HG02610 (cell line): ENCODE data around the gene MACROH2A1.

Source experiments
- ATAC-seq: cut with Tn5 transposase; IDR thresholded peaks from one replicate; pipeline ENCODE4 v1.9.1; 2021; ENCODE audit warnings: mild to moderate bottlenecking, moderate library complexity; ENCODE audit not compliant: unreplicated experiment

MACROH2A1 gene

DNA sequence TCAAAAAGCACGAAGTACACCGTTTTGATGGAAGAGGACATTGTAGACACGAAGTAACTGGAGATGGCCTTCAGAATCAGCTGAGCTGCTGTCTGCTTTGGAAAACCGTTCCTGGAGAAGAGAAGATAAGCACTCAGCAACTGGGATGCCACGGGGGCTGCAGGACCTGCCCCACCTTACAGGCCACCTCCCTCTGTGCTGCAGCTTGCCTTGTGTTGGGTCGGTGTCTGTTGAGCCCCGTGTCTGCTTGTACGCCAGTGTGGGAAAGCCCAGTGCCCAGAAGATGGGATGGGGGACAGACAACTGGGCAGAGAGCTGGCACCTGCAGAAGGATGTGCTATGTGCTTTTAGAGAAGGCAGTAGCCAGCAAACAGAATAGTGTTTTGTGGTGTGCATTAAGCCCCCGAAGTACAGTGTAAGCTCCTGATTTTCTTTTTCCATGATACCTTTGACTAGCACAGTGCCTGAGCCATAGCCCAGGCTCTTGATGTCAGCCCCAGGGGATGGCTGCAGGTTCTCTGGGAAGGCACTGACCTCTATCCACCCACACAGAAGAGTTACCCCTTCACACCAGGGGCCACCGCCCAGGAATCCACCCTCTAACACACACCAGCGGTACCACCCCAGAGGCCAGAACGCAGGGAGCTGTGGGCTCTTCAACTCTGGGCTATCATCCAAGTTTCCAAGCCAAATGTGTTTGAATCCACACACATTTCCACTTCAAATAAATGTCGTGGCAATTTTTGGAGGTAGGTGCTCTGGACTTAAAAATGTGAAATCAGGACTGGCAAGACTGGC lies 63.8 kb downstream of the MACROH2A1 start:
- ATAC-seq: no peak

DNA sequence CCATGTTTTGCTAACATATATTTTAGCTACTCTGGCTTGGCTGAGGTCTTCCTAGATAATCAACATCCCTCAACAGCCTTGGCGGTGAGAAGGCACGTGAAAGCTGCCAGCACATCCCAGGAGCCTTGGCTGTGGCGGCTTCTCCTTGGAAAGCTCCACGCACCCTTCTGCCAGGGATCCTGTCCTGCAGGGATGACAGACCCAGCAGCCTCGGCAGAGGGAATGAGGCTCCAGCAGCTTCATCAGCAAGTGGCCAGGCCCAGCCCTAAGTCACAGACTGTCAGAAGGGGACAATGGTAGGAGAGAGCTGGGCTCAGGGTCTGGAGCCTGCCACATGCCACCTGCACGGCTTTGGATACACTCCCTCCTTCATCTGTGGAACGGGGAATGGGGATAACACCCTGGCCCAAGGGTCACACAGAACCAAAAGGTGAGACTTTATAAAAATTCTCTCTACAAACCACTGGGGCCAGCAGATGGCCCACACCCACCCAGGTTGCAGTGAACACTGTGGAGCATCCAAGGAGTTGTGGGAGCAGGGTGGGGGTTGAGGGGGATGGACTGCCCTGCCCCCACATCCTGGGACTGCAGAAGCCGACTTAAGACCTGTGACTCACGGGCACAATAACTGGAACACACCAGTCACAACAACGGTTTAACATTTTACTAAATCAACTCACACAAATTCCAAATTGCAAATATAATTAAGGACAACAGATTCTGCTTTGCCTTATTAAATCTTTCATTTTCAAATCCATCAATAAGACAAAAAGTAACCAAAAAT lies 65.1 kb downstream of the MACROH2A1 start:
- ATAC-seq: no peak

DNA sequence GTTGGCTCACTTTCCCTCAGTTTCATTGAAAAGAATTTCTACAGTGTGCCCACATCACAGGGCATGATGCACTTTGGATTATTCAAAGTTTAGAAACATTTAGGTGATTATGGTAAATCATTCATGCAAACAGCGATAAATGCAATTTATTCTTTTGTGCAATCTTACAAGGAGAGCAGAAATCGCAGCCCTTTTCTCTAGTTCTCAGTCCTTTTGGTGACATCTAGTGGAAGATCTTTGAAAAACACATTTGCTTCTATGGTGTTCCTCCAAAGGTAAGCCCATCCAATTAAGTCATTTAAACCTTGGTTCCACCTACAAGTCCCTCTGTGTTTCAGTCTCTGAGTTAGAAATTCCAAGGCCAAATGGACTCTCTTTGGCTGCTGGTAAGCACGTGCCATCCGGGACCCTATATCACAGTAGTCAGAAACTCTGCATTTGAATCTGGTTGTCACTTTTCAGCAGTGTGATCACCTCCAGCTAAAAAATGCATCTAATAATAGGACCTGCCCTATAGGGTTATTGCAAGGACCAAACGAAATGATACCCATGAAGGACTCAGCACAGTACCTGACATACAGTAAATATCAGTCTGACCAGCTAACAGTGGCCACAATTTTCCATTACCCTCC lies 66.4 kb downstream of the MACROH2A1 start:
- no peak for ATAC-seq

DNA sequence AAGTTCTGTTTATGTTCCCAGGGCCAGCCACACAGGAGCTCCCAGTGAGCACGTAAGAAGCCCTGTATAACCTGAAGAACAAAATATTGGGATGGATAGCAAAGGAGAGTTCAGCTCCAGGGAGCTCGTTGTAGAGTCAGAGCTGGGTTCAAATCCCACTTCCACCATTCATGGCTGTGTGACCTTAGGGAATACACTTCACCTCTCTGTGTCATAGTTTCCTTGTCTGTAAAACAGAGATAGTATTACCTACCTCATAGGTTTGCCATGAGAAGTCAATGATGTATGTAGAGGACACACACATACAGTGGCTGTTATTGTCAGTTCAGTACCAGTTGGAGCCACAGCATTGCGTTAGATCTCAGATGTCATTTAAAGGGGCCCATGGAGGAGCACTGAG lies 67.4 kb downstream of the MACROH2A1 start:
- no peak for ATAC-seq

DNA sequence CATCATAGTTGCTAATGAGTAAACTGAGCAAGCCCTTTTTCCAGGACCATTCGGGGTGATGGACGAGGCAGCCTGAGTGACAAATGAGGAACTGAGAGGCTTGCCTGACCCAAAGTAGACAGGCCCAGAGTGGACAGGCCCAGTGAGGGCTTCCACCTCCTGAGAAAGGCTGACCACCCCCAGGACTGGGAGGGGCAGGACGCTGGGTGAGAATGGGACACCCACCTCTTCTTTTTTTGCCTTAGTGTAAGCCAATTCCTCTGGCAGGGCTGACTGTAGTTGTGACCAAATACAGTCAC lies 68.3 kb downstream of the MACROH2A1 start:
- ATAC-seq: no peak

DNA sequence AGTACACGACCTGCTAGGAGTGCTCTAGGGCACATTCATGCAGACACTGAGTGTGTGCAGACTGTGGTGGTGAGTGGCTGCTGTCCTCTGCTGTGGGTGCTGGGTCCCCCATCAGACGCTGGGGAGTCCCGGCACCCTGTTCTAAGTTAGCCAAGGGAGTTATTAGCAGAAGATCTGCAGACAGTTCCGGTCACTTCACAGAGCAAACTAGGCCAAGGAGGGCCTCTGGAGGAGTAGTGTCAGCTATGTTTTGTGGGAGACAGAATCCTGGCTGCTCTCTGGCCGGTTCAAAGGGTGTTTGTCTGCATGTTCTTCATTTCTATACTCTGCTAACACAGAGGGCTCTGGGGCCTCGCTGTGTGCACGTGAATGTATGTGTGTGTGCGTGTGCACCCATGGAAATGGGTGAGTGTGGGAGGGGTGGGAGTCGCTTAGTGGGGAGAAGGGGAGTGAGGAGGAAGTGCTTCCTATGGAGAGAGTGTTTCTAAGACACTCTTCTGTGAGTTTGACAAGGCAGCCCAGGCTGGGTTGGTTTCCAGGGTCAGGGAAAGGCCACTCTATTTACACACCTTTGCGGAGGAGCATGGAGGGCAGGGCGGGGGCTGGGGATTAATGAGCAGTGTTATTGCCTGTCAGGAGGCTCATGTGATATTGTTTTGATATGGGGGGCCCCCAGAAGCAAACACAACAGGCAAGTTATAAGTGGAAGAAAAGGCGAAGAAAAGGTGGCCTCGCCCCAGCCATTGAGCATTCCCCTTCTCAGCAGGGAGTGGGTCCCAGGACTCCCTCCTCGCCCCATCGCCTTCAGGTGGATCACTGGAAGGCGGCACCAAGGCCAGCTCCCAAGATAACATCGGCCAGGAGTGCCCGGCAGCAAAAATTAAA lies 68.9 kb downstream of the MACROH2A1 start:
- no peak for ATAC-seq

DNA sequence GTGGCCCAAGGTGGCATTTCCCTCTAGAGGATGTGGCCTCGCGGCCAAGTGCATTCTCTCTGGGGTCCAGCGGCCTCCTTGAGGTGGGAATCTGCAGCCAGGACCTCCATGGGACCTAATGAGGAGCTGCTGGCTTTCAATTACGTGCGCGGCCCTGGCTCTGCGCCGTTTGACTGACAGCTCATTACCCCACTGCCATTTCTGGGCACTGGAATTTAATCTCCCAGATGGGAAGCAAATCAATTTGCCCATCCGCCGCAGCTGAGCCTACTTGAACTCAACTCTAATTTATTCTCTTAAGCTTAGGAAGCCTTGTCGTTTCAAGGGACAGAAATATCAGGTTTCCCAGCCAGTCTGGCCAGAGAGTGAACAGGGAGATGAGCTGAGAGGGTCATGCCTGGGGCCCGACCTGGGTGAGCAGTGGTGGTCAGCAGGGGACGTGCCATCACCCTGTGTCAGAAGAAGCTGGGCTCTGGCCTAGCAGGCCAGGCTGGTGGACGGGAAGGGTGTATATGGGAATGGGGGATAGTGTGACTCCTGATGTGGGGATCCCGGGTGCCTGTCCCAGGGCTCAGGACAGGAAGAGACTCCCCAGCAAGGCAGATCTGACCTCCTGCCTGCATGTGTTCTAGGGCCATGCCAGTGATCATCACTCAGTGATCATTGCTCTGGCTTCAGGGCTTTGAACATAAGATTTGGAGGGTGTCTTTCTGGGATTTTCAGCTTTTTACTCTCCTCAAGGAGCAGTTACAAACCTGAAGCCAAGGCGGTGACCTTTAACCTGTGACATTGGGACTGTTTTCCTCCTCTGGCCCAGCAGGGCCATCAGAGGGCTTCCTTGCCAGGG lies 69.7 kb downstream of the MACROH2A1 start:
- ATAC-seq: no peak

DNA sequence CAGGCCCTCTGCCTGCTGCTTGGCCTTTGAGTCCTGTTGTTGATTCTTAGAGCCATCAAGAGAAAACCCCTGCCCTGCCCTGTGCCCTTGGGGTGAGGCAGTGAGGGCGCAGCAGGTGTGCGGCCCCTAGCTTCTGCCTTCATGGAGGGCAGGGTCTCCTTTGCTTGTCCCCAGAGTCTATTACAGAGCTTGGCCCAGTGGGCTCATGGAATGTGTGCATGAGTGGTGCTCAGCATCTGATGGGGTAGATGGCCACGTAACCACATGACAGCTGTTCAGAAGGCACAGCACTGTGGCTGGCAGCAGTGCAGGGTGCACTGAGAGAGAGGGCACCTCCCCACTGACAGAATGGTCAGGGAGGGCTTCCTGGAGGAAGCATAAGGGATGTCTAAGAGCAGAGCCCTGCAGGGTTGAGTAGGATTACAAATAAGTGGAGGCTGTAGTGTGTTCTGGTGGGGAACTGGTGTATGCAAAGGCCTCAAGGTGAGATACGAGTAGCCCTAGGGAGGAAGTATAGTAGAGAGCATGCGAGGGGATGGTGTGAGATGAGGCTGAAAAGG lies 70.8 kb downstream of the MACROH2A1 start:
- ATAC-seq: no peak

DNA sequence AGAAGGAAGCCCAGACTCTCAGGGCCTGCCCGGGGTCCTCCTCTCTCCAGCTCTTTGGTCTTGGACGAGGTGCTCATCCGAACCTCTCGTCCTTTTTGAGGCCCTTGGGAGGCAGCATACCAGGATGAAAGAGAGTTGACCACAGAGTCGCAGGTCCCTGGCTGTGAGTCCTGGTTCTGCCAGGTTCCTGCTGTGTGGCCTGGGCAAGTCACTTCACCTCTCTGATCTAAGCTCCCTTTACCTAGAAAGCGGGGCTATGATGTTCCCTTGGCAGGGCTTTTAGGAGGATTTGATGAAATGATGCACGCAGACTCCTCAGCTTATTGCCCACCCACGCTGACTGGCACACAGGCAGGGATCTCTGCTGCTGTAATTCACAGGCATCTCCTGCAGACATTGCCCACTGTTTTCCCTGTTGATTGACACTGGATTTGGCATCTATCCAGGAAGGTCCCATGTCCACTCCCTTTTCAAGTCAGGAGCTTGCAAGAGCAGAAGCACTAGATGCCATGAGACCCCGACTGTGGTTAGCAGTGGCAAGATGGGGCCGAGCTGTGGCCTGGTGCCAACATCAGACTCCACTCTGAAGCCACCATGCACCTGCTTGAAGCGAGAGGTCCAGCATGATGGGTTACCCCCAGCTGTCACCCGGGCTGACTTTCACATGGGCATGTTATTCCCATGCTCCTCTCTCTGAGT lies 71.5 kb downstream of the MACROH2A1 start:
- no peak for ATAC-seq

DNA sequence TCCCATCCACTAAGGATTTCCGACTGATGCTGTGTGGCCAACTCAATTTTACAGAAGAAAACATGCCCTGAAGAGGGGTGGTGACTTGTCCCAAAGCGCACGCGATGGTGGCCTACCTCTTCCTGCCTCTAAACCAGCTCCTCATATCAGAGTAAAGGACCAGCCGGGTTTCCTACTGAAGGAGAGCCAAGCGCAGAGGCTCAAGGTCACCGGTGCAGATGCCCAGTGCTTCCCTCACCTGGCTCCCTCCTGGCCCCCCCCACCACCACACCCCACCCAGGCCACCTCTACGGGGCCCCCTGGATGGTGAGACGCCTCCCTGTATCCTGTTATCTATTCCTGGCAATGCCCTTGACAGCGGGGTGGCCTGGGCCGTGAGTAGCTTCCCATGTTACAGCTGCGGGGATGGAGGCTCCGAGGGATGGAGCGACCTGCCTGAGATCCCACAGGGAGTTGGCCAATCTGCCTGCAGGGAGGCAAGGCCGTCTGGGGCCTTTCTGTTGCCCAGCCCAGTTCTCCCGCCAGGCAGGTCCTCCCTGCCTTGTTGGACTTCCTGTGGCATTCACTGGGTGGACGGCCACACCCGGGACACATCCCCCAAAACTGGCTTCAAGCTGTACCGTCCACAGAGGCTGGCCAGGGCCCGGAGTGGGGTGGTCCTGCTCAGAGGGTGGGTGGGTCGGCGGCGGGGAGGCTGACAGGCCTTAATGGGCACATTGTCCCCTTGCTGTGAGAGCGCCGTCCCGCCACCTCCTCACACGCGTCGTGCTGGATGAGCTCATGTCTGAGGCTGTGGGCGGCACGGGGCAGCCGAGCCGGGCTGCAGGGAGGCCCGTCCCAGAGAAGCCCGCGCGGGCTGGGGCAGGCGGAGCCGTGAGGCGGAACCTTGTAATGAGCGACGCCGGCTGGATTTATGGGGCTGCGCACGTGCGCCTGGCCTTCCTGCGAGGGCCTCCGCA lies 72.5 kb downstream of the MACROH2A1 start:
- no peak for ATAC-seq

DNA sequence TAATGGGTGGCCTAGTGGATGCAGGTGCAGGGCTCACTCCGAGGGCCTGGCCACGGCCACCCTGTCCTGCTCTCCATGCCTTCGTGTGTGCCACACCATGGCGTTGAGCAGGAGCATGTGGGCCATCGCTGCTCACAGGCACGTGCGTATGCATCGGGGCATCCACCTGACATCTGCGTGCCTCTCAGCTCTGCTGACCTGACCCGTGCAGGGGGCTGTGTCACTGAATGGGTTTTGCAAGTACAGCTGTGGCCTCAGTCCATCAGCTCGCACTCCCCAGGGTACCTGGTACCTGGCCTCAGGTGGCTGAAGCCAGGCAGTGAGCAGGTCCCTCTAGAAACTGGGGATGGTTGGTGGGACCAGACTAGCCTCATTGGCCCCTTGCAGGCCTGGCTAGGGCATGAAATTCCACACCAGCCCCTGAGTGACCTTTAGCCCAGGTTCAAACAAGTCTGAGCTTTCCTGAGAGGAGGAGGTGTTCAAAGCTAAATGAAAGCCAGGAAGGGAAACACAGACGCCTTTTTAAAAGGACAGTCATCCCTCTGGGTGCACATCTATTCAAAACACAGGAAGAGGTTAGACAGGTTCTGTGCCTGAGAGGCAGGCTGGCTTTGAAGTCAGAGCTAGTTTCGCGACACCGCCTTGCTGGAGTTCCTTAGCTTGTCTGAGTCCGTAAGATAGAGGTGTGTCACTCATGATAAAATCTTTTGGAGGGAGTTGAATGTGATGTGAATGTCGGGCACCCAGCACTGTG lies 74.0 kb downstream of the MACROH2A1 start:
- no peak for ATAC-seq

DNA sequence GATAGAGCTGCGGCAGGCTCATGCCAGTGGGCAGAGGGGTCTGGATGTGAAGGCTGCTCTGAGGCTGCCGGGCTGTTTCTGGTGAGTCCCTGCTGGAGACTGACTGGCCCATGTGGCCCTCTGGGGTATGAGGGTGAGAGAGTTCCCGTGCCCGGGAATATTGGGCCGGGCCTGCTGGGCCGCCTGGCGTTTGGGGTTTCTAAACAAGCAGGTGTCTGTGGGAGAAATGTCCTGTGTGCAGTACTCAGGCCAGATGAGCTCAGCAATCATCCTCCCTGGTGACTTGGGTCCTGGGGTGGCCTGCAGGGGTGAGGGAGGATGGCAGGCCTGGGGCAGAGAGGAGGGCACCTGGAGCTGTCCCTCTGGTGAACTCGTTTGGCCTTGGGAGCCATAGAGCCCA lies 74.9 kb downstream of the MACROH2A1 start:
- no peak for ATAC-seq

DNA sequence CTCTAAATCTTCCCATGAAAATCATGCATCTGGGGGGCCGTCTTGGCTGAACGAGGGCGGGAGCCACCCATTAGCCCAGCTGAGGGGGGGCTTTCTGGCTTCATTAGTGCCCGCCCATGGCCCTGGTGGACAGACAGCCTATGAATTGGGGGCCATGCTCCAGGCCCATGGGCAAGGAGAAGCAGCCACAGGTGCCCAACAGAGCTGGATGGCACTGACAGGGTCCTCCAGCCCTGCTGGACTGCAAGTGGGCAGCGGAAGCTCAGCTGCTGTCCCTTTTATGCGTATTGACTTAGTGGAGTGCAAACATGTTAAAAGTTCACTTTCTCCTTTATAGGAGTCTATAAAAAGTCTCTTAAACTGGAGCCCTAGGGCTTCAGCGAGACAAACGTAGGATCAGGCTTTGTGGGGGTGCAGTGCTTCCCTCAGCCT lies 75.3 kb downstream of the MACROH2A1 start:
- ATAC-seq: no peak

DNA sequence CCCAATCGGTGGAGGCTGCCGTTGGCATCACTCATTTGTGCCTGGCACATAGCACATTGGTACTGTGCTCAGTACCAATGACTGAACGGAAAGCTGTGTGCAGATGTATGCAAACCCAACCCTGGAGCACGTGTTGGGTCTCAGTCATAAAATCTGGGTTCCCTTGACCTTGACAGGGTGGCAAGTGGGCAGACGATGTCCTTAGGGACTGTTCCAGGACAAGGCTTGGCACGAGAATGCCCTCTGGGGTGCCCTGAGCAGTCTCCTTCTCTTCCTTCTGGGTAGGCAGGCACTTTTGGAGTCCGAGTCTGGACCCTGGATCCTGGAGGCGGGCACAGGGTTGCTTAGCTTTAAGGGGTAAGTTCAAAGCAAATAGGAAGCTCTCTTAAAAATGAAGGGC lies 75.8 kb downstream of the MACROH2A1 start:
- ATAC-seq: no peak

DNA sequence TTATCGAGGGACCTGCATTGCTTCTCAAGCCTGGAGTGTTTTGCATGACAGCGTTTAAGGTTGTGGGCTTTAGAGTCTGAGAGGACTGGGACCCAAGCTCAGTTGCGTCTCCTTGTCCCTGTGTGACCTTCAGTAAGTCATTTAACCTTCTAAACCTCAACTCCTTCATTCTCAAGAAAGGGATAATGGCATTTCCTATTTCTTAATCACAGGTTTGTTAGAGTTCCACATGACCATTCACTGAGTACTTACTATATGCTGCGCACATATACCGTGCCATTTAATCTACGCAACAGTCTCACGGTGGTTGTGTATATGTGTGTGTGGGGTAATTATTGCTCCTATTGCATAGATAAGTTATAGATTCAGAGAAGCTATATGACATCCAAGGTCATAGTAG lies 76.3 kb downstream of the MACROH2A1 start:
- ATAC-seq: no peak

DNA sequence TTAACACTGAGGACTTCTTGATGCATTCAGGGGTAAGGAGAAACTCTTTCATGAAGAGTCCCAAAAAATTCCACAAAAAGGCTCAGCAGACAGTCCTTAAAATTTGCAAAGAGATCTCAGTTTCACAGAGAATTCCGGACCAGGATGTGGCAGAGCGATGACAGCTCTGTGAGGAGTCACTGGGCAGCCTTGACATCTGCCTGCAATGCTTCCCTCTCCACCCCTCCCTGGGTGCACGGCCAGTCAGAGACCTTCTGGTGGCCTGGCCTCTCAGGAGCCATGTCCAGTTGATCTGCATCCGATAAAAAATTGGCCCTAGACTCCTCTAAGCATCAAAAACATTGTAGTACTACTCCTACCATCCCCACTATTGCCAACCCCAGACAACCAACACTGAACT lies 76.8 kb downstream of the MACROH2A1 start:
- no peak for ATAC-seq

DNA sequence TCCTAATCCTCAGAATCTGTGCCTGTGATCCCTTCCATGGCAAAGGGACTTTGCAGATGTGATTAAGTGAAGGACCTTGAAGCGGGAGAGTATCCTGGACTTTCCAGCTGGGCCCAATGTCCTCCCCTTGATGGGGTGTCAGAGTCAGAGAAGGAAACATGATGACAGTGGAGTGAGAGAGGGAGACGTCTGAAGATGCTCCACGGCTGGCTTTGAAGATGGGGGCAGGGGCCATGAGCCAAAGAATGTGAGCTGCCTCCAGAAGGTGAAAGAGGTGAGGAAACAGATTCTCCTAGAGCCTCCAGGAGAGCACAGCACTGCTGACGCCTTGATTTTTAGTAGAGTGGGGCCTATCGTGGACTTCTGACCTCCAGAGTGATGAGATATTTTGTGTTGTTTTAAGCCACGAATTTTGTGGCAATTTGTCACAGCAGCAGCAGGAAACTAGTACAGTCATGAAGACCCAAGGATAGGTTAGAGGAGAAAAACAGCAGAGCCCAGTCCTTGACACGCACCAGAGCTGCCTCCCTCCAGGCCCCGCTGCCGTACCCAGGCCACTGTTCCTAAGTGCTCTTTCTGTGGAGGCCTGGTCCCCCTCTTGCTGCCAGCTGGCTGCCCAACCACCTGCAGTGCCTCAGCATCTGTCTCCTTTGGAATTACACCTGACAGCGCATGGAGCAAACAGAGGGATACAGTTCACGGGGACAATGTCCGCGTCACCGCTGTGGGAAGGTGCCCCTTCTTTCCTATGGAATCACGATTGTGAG lies 78.1 kb downstream of the MACROH2A1 start:
- ATAC-seq: no peak
